Measurements from ENCODE around the gene NXPE3.
"Not testable (repeated sequence)": the region's sequence is repeated elsewhere in the genome, so short reads cannot be mapped to it uniquely, and the experiment has no call there.

The NXPE3 gene

DNA sequence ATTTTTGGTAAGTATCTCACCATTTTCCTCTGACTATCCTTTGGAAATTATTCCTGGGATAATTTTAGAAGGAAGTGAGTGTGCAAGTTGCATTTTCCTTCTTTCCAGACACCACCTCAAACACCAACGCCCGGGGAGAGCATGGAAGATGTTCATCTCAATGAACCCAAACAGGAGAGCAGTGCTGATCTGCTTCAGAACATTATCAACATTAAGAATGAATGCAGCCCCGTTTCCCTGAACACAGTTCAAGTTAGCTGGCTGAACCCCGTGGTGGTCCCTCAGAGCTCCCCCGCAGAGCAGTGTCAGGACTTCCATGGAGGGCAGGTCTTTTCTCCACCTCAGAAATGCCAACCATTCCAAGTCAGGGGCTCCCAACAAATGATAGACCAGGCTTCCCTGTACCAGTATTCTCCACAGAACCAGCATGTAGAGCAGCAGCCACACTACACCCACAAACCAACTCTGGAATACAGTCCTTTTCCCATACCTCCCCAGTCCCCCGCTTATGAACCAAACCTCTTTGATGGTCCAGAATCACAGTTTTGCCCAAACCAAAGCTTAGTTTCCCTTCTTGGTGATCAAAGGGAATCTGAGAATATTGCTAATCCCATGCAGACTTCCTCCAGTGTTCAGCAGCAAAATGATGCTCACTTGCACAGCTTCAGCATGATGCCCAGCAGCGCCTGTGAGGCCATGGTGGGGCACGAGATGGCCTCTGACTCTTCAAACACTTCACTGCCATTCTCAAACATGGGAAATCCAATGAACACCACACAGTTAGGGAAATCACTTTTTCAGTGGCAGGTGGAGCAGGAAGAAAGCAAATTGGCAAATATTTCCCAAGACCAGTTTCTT lies 74.2 kb downstream of the NXPE3 start:
- no peak for DNase-seq (ENCODE audit: low spot score)

DNA sequence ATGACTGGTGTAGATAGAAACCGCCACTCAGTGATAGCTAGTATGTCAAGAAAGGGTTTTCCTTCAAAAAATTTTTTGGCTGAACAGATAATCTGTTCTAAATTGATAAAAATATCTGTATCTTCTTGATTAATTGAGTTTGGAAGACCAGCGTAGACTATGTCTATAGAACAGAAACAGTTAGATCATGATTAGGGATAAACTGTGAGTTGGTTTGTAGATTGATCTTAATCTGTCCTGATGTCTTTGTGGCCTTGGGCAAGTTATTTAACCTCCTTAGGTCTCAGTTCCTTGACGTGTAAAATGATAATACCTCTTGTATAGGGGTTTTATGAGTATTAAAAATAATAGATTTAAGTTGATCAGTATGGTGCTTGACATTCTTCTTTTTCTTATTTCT lies 75.0 kb downstream of the NXPE3 start:
- no peak for DNase-seq (ENCODE audit: low spot score)

DNA sequence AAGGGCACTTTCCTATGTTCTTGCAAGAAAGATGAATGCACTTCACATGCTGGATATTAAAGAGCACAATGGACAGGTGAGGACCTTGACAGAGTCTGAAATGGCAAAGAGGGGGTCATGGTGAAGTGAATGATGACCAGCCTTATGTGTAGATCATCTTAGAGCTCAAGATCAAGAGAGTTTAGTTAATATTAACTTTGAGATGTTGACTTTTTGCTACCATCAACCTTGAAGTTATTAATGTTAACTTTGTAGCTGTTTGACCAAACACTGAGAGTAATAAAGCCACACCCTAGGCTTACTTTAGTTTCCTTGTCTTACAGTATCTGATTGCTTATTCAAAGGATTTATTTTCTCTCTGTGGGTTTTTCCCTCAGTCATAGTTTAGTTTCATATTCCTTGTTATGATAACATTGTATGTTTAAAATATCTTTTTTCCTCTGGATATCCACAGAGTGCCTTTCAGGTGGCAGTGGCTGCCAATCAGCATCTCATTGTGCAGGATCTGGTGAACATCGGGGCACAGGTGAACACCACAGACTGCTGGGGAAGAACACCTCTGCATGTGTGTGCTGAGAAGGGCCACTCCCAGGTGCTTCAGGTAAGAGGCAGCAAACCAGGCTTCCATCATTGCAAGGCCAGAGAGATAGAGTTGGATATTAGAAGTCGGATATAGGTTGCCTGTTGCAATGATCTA lies 75.7 kb downstream of the NXPE3 start:
- DNase-seq (ENCODE audit: low spot score): no peak

- no peak for DNase-seq (ENCODE audit: low spot score)
Observed at GRCh38 chr3:101857301-101857741, 78.3 kb downstream of the NXPE3 start.

DNA sequence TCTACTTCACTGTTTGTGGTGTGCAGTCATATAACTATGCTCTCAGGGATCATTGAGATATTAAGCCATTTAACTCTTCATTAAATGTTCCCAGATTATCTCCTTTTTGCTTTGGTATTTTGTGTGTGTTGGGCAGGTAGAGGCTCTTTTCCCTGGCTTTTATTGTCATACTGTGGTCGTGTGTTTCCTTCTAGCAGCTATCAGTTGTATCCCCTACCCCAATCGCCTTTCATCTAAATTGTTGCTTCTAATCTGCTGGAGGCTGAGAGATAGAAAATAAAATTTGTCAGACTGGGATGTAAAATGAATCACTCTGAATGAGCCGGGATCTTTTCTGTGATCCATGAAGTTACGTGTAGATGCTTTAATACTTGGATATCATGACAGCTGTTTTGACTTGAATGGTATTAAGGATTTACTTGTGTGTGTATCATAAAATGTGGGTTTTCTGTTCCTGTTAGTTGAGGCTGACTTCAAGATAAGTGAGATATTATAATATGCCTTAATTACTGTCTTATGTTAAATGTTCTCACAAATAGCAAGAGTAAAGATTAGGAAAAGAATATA lies 79.5 kb downstream of the NXPE3 start:
- DNase-seq (ENCODE audit: low spot score): no peak

DNA sequence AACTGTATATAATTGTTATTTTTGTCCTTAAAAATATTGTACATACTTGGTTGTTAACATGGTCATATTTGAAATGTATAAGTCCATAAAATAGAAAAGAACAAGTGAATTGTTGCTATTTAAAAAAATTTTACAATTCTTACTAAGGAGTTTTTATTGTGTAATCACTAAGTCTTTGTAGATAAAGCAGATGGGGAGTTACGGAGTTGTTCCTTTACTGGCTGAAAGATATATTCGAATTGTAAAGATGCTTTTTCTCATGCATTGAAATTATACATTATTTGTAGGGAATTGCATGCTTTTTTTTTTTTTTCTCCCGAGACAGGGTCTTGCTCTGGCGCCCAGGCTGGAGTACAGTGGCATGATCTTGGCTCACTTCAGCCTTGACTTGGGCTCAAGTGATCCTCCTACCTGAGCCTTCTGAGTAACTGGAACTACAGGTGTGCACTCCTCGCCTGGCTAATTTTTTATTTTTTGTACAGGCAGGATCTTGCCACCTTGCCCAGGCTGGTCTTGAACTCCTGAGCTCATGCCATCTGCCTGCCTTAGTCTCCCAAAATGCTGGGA lies 81.0 kb downstream of the NXPE3 start:
- no peak for DNase-seq (ENCODE audit: low spot score)

GRCh38 chr3:101861212-101861788 lies 82.3 kb downstream of the NXPE3 start:
- DNase-seq (ENCODE audit: low spot score): no peak

GRCh38 chr3:101861789-101862415 lies 82.9 kb downstream of the NXPE3 start:
- DNase-seq (ENCODE audit: low spot score): no peak

DNA sequence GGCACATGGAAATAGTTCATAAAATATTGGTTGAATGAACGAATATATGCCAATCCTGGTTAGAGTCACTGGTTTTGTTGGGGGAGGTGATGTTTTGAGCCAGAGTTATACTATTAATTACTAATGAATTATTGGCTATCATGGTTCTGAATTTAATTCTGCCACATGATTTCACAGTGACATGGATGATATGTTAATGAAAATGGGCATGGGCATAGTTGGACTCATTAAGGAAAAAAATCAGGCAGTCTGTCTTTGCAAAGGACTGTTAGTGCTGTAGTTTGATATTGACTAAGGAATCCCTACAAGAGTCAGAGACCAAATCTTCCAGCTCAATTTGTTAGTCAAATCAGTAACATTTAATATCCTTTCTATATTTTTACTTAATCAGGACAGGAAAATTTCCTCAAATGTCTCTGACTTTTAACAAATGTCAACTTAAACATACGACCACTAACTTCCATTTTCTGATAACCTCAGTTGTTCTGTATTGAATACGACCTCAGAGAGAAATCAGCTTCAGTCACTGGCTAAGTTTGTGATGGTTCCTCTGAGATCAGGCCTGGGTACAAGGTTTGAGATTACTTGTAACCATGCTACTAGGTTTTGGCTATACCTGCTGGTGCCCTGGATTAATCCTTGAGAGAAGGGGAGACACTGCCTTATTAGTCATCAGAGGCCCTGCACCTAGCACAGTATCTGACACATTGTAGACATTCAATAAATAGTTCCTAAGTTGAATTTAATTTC lies 83.6 kb downstream of the NXPE3 start:
- DNase-seq (ENCODE audit: low spot score): no peak

DNA sequence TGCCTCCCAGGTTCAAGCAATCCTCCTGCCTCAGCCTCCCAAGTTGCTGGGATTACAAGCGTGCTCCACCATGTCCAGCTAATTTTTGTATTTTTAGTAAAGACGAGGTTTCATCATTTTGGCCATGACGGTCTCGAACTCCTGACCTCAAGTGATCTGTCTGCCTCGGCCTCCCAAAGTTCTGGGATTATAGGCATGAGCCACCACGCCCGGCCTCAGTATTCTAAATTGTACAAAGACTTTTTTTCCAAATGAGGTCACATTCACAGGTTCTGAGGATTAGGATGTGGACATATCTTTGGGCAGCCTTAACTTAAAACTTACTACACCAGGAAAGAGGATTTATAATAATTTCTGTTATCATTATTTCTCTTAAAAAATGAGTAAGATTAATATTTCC lies 85.9 kb downstream of the NXPE3 start:
- not testable (repeated sequence) for DNase-seq (ENCODE audit: low spot score)

DNA sequence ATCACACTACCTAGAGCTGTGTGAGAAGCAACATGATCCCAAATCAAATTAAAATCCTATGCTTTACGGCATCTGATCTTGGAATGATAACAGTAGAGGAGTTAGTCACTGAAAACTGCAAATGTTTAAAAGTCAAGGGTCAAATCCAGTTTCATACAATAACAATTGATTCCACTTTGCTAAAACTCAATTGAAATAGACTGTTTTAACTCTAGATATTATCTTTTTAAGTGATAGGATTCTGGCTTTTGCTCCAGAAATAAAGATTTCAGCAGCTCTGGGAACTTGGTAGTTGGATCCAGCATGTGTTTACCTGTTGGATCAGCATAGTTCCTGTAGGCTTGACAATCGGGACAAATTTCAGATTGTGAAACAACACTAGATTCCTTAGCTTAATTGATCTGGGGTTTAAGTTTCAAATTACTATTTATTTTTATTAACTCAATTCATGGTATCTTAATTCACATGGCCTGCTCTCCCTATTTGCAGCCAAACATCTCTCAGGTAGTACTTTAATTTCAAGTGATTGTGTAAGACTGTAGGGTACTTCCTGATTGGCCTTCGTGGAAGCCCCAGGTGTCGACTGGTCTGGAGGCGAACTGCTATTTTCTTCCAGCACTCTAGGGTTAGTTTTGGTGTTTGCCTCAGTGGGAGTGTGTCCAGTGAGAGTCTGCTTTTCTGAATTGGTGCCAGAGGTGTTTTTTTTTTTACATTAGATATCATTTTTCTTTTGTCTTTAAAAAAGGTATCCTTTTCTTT lies 86.9 kb downstream of the NXPE3 start:
- no peak for DNase-seq (ENCODE audit: low spot score)

DNA sequence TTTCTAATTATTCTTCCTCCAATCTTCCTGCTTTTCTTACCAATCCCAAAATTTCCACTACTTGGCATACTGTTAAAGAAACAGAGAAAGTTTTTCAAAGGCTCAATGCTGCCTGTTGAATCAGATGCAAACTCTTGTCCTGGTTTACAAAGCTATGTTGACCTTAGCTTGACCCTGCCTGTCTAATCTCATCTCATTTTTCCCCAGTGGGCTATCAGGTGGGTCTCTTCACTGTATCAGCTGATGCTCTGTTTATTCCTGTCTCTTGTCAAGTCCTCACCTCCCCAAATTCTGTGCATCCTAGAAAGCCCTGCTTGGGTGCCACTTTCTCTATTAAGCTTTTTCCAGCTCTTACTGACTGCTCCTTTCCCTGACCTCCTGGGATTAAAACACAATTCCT lies 88.5 kb downstream of the NXPE3 start:
- DNase-seq (ENCODE audit: low spot score): no peak

DNA sequence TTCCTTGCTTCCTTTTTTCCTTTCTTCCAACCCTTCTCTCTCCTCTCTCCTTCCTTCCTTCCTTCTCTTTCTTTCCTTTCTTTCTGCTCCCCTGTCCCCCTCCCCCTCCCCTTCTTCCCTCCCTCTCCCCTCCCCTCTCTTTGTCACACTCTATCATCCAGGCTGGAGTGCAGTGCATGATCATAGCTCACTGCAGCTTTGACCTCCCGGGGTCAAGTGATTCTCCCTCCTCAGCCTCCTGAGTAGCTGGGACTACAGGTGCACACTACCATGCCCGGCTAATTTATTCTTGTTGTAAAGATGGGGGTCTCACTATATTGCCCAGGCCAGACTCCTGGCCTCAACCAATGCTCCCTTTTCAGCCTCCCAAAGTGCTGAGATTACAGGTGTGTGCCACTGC lies 89.0 kb downstream of the NXPE3 start:
- DNase-seq (ENCODE audit: low spot score): no peak

- DNase-seq (ENCODE audit: low spot score): no peak
Observed at GRCh38 chr3:101868534-101869464, 89.8 kb downstream of the NXPE3 start.

GRCh38 chr3:101870138-101870537 lies 91.1 kb downstream of the NXPE3 start:
- DNase-seq (ENCODE audit: low spot score): no peak

DNA sequence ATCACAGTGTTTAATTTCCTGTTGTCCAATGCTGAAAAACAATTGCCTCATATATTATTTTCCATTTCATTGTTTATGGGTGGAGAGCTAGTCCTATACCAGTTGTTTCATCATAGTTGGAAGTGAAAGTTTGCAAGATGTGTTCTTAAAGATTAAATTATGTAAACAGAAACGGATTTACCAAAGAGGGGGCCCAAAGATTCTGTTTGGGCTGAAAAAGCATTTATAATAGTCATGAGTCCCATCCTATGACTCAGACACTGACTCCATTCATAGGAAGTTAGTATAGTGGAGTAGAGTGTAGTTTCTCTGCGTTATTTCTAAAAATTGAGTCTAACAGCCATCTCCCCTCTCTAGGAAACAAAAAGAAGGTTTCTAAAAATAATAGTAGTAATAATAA lies 94.6 kb downstream of the NXPE3 start:
- DNase-seq (ENCODE audit: low spot score): peak; percentile 49

GRCh38 chr3:101876142-101876541 lies 97.1 kb downstream of the NXPE3 start:
- DNase-seq (ENCODE audit: low spot score): no peak
